HG03159 (cell line): ENCODE data around the gene PSMD9.
"Not testable (repeated sequence)": the region's sequence is repeated elsewhere in the genome, so short reads cannot be mapped to it uniquely, and the experiment has no call there.

Source experiments
- ATAC-seq: cut with Tn5 transposase; IDR thresholded peaks from one replicate; pipeline ENCODE4 v1.9.1; 2021; ENCODE audit warnings: mild to moderate bottlenecking, moderate library complexity; ENCODE audit not compliant: unreplicated experiment

PSMD9 gene

GRCh38 chr12:121872546-121873215, 15.9 kb upstream of the PSMD9 start:
- no peak for ATAC-seq

GRCh38 chr12:121873216-121873569, 15.4 kb upstream of the PSMD9 start:
- no peak for ATAC-seq

DNA sequence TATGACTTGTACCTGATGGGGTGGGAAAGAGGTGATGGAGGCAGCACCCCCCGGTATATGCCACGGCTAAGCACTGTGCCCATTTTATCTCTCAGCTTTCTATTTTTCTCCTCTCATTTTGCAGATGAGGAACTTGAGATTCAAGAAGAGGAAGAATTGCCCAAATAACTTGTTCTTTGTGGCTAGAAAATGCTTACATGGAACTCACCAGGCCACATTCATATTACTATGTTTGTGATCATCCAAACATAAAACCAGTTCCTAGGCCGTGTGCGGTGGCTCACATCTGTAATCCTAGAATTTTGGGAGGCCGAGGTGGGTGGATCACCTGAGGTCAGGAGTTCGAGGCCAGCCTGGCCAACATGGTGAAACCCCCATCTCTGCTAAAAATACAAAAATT, 14.5 kb upstream of the PSMD9 start:
- no peak for ATAC-seq

DNA sequence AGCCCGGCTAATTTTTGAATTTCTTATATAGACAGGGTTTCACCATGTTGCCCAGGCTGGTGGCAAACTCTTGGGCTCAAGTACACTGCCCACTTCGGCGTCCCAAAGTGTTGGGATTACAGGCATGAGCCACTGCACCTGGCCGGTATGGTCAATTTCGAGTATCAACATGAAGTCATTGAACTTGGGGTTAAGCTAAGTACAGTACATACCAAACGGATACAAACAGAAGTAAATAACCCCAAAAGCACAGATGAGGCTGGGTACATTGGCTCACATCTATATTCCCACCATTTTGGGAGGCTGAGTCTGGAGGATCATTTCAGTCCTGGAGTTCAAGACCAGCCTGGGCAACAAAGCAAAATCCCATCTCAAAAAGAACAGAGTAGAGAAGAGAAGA, 13.0 kb upstream of the PSMD9 start:
- ATAC-seq, result no peak

- ATAC-seq, result not testable (repeated sequence)
Measured at GRCh38 chr12:121876080-121876447, 12.5 kb upstream of the PSMD9 start.

GRCh38 chr12:121883315-121883660, 5.3 kb upstream of the PSMD9 start:
- no peak for ATAC-seq

DNA sequence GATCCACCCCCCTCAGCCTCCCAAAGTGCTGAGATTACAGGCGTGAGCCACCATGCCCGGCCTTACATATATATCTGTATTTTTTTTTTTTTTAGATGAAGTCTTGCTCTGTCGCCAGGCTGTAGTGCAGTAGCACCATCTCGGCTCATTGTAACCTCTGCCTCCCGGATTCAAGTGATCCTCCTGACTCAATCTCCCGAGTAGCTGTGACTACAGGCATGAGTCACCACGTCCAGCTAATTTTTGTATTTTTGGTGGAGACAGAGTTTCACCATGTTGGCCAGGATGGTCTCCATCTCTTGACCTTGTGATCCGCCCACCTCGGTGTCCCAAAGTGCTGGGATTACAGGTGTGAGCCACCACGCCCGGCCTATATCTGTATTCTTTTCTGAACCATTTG, 3.5 kb upstream of the PSMD9 start:
- ATAC-seq, result not testable (repeated sequence)

DNA sequence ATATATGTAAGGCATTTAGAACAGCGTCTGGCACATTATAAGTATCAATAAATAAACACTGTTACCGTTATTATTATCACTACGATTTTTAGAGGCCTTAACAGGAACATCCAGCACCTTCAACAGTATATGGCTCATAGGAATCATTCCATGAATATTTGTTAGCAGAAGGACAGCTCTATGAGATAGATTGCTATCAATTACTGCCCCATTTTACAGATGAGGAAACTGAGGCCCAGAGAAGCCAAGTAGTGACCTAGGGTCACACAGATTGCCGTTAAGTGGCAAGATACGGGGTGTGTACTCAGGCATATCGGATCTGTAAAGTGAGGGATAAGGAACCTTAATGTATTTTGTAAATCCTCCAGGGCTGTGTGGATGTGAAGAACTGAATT, 510 bp upstream of the PSMD9 start:
- no peak for ATAC-seq

DNA sequence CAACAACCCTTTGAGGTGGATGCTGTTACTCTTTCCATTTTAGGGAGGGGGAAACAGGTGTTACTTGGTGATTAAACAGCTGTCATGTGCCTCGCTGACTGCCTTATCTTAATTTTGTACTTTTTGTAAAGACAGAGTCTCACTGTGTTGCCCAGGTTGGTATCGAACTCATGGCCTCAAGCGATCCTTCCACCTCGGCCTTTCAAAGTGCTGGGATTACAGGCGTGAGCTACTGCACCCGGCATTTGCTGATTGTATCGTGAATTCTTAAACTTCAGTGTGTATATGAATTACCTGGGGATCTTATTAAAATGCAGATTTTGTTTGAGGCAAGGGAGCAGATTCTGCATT, 659 bp downstream of the PSMD9 start:
- no peak for ATAC-seq

DNA sequence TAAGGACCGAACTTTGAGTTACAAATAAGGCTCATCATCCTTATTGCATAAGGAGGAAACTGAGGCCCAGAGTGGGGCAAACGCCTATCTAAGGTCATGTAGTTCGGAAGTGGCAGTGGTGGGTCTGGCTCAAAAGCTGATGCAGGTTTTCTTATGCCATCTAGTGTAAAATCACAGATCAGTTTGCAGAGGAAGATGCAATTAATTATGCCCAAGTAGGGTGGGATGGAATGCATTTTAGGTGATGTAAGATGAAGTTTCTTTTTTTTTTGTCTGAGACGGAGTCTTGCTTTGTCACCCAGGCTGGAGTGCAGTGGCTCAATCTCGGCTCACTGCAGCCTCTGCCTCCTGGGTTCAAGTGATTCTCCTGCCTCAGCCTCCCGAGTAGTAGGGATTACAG, 1.1 kb downstream of the PSMD9 start:
- not testable (repeated sequence) for ATAC-seq

DNA sequence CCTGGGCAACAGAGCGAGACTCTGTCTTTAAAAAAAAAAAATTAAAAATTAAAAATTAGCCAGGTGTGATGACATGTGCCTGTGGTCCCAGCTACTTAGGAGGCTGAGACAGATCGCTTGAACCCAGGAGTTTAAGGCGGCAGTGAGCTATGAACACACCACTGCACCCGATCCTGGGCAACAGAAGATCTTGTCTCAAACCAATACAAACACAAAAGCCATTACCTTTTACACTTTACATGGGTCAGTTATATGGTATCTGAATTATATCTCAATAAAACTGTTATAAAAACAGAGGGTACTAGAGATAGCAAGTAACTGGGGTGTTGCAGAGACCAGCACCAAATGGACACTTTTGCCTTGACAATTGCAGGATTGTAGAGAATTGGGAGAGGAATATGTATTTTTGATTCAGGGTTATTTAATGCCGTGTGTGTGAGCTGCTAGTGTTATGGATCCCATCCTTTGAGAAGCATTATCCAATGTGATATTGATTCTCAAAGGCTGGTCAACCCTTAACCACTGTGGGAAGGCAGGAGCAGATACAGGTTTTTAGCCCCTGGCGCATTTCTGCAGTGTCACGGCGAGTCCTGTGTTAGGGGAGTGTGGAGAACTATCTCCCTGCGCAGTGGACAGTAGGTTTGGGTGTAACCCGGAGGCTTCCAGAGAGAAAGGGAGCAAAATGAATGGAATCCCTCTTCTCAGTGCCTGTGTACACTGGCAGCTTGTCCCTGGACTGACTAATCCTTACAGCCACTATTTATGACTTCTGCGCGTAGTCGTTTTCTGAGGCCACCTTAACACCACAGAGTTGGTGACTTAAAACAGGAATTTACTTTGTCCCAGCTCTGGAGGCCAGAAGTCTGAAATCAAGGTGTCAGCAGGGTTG, 4.3 kb downstream of the PSMD9 start:
- no peak for ATAC-seq

- ATAC-seq, result no peak
Measured at GRCh38 chr12:121893961-121894460, 5.4 kb downstream of the PSMD9 start.

DNA sequence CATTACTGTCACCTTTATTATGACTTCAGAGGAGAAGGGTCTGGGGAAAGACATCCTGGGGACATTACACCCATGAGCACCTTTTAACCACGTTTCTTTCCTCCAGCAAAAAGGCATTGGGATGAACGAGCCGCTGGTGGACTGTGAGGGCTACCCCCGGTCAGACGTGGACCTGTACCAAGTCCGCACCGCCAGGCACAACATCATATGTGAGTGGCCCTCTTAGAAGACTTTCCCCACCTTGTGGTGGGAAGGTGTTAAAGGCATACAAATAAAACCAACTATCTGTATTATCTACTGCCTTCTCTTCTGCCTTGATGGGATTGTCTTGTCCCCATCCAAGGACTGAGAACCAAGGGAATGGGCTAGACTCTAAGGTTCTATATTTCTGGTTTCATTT, 6.0 kb downstream of the PSMD9 start:
- no peak for ATAC-seq

GRCh38 chr12:121898287-121898686, 9.7 kb downstream of the PSMD9 start:
- ATAC-seq, result no peak

DNA sequence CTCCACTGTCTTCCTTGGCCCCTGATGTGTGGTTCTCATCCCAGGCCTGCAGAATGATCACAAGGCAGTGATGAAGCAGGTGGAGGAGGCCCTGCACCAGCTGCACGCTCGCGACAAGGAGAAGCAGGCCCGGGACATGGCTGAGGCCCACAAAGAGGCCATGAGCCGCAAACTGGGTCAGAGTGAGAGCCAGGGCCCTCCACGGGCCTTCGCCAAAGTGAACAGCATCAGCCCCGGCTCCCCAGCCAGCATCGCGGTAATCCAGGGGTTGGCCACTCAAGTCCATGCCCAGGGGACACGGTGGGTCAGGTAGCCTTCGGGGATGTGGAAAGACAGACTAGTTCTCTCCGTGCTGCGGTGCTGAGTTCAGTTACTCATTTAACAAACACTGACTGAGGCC, 11.0 kb downstream of the PSMD9 start:
- no peak for ATAC-seq

- ATAC-seq, result no peak
Measured at GRCh38 chr12:121903202-121903601, 14.6 kb downstream of the PSMD9 start.

DNA sequence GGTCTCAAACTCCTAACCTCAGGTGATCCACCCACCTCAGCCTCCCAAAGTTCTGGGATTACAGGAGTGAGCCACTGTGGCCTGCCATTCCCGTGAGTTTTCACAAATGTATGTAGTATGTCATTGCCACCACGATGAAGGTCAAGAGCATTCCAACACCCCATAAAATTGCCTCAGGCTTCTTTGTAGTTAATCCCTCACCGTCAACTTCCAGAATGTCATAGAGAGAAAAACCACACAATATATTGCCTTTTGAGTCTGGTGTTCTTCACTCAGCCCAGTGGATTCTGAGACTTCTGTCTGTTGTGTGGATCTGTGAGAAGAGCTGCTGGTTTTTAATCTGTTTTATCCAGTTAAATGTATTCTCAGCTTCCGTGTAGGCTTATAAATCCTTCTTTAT, 17.2 kb downstream of the PSMD9 start:
- no peak for ATAC-seq

DNA sequence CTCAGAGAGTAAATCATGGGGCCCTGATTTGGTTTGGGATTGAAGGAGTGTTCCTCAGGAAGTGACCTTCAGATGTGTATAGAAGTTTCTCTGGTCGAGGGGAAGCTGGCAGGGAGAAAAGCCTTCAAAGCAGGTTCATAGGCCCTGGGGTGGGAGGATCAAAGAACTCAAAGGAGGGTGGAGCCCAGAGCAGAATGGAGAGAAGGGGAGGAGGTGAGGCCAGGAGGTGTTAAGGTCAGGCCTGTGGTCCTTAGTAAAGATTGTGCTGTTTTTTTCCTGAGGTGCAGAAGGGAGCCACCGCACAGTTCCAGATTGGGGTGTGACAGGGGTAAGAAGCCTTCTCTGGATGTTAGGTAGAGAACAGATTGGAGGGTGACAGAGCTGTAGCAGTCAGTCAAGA, 20.1 kb downstream of the PSMD9 start:
- ATAC-seq, result no peak

GRCh38 chr12:121911824-121912585, 23.4 kb downstream of the PSMD9 start:
- ATAC-seq, result no peak

GRCh38 chr12:121915841-121916321, 27.3 kb downstream of the PSMD9 start:
- no peak for ATAC-seq

- ATAC-seq, result no peak
Measured at GRCh38 chr12:121916719-121917118, 28.1 kb downstream of the PSMD9 start.
